Measurements from ENCODE around the gene PLPP3.

PLPP3 gene

DNA sequence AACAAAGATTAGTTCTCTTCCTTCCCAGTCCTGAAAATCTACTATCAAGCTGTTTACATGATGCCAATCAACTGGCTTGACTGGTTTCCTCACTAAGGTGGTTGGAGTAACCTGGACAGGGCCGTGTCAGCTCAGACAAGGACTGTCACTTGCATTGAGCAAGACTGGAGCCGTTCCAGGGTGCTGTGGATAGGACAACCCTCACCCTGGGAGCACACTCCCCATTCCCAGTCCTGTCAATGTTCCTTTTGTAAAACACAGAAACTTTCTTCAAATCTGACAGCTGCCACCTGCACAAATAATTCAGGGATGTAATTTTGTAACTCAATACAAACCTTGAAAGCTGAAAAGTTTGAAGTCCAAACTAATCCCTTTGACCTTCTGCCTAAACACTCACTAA is 31.4 kb downstream of the PLPP3 start:
- no peak for DNase-seq (ENCODE audit: low read depth in 2 of 2)

DNA sequence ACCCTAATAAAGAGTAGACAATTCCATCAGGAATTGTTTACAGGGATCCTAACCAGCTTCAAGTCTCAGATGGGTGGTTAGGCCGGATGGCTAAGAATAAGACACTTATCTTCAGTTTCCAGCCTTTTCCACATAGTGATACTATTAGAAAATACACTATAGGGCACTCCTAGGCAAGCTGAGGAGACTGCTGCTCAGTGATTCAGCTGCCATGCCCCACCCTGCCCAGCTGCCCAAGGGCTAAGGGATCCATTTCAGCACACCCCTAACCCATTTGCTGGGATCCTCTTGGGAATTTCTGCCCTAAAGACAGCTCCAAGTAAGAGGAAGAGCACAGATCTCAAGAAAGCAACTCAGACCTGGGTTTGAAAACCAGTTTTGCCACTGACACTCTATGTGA is 31.9 kb downstream of the PLPP3 start:
- DNase-seq (ENCODE audit: low read depth in 2 of 2): no peak

DNA sequence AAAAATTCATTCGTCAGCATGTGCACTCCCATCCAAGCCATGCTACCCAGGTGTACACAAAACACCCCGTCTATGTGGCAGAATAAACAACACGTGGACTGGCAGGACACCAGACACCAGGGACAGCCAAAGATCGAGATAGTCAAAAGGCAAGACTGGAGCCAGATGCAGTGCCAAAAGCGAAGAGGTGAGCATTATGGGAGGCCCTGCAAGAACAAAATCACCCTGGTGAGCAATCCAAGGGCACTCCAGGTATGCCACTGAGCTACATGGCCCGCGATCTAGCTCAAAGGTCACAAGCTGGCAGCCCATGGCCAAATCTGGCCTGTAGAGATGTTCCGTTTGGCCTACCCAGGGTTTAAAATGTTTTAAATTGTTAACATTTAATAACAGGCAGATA is 33.7 kb downstream of the PLPP3 start:
- DNase-seq (ENCODE audit: low read depth in 2 of 2): no peak

DNA sequence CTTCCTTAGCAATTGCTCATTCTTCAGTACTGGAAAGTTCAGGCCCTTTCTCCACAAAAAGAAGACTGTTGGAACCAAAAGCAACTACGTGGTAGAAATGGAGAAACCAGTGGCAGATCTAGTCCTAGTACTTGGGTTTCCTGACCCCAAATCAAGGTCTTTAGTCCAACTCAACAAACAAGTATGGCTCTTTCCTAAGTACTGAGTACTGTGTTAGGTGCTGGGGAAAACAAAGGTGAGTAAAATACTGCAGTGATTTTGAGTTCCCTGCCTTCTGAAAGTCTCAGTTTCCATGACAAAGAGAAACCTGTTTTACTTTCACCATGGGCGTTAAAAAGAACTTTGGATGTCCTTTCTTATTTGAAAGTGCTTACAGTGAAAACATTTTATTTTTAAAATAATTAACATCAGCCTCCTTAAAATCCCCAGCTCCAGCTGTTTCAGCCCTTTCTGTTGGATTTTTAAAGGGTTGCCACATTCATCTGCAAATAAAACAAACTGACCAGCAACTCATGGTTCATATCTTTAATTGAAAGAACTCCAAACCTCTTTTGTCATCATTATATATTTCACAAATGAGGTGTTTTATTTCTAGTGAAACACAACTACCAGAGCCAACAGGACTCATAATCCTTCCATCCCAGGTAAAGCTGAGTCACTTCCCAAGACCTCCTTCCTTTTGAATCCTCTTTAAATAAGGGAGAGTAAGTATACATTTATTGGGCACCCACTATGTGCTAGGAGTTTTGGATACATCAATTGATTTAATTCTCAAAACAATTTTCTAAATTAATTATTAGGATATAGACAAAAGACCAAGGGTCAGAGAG is 35.4 kb downstream of the PLPP3 start:
- no peak for DNase-seq (ENCODE audit: low read depth in 2 of 2)

DNA sequence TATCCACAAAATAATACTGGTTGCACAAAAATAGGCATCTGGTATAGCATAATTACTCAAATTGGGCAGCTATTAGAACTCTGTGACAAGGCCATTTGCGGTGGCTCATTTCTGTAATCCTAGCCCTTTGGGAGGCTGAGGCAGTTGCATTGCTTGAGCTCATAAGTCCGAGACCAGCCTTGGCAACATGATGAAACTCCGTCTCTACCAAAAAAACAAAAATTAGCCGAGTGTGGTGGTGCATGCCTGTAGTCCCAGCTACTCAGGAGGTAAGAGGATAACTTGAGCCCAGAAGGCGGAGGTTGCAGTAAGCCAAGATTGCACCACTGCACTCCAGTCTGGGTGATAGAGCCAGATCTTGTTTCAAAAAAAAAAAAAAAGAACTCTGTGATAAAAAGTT is 36.7 kb downstream of the PLPP3 start:
- no peak for DNase-seq (ENCODE audit: low read depth in 2 of 2)

DNA sequence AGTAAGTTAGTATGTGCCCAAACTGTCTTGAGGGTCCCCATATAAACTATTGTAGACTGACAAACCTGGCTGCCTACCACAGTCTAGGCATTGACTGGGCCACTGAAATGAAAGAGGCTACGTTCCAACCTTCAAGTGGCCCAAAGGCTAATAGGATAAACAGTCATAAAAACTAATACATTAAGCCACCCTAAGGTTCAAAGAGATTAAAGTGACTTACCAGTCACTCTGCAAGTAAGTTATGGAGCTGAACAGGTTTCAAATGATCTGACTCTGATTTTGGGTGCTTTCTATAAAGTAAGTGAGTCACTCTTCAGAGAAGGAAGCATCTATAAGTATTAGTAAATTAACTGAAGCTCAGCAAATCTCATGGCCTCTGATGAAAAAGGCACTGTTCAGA is 38.0 kb downstream of the PLPP3 start:
- DNase-seq (ENCODE audit: low read depth in 2 of 2): no peak

DNA sequence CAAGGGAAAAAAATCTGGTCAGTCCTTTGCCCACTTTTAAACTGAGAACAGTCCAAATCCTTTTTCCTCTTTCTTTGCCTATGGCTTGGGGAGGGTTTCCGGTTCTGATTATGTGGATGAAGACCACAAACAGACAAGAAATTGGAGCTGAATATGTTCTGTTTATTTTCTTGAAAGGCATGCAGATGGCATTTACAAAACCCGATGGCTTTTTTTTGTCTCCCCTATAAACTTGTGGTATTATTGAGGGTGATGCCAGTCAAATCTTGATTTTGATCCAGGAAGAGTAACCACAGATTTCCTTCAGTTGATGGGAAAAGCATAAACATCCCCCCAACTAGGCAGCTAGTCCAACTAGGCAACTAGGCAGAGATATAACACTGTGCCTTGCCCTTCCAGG is 38.9 kb downstream of the PLPP3 start:
- DNase-seq (ENCODE audit: low read depth in 2 of 2): no peak

DNA sequence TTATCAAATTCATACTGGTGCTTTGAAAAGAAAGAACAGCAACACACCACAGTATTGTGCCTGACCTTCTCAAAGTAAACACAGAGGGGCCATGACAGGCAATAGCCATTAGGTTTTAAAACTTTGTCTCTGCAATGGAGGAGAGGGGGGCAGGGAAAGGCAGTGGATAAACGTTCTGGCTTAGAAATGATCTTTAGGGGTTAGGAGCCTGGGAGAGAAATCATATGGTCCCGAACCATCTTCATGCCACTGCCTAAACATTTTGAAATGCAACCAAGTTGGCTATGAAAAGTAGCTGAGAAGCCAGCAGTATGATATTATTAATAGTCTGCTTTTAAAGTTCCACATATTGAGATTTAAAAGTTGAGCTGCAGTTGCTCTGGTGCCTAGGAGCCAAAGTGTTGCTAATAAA is 39.8 kb downstream of the PLPP3 start:
- no peak for DNase-seq (ENCODE audit: low read depth in 2 of 2)

DNA sequence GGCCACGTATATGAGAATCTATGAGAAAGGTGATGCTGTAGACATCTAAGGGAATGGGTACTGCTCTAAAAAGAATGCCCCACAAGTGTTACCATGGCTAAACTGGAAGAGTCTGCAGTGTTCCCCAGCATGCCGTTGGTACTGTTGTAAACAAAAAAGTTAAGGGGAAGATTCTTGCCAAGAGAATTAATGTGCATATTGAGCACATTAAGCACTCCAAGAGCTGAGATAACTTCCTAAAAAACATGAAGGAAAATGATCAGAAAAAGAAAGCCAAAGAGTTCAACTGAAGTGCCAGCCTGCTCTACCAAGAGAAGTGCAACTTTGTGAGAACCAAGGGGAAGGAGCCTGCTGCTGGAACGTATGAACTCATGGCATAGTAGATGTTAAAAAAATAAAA is 40.8 kb downstream of the PLPP3 start:
- no peak for DNase-seq (ENCODE audit: low read depth in 2 of 2)

DNA sequence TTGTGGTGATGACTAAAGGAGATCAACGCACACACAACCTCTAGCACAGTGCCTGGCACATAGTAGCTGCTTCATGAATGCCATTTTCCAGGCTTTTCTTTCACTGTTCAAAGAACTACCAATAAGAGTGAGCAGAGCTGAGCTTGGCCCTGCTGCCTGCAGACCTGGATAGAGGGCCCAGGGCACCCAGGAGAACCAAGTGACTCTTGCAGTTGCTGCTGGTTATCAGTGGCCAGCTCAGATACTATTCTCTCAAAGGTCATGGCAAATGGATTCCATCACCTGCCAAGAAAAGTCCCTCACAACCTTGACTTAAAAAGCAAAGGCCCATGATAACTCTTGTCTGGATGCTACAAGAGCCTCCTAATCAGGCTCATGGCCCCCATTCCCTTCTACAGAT is 41.7 kb downstream of the PLPP3 start:
- DNase-seq (ENCODE audit: low read depth in 2 of 2): no peak

DNA sequence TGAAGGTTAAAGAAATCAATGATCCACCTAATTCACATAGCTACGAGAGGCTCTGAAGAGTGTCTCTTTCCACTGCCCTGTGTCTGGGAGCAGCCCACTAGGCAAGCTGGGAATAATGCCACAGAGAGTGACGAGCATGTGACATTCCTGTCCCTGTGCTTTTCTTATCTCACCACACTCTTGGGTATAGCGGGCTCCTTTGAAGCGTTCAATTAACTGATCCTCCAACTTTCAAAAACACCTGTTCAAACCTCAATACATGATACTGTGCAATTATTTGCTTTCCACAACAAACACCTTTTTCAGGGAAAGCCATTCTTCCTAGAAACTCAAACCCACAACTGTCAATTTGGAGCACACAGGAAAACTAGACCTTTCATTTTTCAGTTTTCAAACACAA is 43.4 kb downstream of the PLPP3 start:
- DNase-seq (ENCODE audit: low read depth in 2 of 2): no peak

DNA sequence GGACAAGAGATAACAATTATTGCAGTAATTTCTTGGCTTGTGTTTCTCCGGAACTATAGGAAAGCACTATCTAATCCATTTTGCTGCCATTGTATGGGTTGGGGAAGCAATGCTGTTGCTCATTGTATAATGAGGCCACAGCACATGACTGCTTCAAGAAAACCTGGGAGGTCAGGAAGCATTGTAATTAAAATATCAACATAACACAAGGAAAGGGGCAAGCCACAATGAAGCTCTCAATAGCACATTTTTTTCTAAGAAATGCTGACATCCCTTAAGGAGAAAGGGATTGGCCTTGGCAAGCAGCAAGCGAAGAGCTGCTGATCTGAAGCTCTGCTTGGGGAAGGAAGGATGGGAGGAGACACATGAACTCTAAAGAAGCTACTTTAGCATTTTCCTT is 44.0 kb downstream of the PLPP3 start:
- no peak for DNase-seq (ENCODE audit: low read depth in 2 of 2)

DNA sequence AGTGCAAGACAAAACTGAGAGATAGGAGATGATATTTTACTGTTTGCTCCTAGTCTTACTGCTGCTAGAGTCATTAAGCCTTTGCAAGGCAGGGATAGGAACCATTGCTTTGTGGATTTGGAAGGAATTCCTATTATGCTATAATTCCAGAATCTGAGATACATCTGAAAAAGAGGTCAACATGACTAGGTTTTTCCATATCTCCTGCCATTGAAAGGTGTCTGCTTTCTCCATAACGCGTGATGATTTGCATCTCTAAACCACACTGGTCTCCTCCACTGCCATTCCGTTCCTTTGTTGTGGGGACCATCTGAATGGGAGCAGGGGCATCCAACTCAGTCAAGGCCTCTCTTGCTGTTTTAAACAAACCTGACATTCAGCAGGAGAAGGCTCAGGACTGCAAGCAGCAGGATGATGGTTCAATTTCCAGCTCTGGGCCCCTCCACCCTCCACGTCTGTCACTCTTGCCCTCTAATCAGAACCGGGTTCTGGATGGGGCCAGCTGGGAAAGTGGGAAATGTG is 45.2 kb downstream of the PLPP3 start:
- no peak for DNase-seq (ENCODE audit: low read depth in 2 of 2)

DNA sequence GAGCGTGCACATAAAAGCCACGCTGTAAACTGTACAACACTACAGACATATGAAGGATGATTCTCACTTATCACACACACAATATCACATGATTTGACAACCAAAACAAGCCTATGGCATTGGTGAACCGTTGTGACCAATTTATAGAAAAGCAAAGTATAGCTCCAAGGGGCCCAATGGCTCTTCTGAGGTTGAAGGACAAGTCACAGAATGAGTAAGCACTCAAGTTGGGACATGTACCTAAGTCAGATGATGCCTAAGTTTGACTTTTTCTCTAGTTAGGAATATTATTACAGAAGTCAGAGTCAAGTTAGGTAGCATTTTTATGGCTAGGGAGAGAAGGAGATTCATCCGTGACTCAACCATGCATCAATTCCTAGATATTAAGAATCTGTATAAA is 45.7 kb downstream of the PLPP3 start:
- DNase-seq (ENCODE audit: low read depth in 2 of 2): no peak

DNA sequence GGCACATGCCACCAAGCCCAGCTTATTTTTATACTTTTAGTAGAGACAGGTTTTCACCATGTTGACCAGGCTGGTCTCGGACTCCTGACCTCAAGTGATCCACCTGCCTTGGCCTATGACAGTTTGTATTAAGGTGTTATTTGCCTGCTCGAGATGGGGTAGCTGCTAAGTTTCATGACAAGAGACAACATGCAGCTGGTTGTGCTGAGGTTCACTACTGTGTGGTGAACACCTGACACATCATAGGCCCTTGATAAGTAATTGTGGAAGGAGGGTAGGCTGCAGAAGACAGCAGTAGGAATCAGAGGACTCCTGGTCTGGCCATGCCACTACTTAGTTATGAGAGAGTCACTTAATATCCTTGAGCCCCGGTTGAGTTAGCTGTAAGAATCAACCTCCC is 46.2 kb downstream of the PLPP3 start:
- DNase-seq (ENCODE audit: low read depth in 2 of 2): no peak

DNA sequence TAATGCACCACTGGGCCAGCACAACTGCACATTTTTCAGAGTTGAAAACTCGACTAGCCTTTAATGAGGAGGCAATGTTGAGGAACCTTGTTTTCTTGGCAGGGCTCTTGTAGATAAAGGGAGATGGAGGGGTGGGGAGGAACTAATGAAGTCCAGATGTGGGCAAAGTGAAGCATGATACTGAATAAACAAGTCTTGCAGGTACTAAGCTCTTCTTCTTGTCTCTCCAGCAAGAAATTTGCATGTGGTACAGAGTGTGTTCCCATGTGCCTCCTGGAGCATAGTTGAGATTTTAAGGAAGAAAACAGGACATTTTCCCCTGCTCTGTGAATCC is 47.0 kb downstream of the PLPP3 start:
- peak; percentile 42 to 49 for DNase-seq (ENCODE audit: low read depth in 2 of 2)

DNA sequence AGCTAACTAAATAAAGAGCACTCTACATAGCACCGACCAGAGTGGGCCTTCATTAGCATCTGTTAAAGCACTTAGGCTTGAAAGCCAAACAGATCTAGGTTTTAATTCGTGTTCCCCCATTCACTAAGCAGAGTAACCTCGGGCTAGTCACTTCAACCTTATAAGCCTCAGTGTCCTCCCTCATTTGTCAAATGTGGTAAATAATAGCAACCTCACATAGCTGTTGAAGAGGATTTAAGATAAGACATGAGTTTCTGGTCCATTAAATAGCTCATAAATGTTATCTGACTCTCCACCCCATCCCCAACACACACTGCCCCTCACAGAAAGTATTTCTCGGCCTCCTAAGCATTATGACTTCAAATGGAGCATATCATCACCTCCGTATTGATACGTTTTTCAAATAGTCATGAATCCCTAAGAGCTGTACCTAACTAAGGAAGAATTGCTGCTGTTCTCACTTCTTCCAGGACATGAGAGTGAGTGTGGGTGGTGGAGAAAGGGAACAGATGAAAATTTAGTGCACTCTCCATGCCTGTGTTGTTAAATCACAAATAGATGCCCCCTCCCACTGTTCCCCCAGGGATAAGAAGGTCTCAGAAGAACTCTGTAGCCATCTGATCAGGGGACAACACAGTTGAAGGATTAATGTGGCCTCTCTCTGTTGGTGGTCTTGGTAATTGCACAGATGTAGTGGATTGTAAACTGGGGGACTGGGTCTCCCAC is 47.6 kb downstream of the PLPP3 start:
- no peak for DNase-seq (ENCODE audit: low read depth in 2 of 2)

DNA sequence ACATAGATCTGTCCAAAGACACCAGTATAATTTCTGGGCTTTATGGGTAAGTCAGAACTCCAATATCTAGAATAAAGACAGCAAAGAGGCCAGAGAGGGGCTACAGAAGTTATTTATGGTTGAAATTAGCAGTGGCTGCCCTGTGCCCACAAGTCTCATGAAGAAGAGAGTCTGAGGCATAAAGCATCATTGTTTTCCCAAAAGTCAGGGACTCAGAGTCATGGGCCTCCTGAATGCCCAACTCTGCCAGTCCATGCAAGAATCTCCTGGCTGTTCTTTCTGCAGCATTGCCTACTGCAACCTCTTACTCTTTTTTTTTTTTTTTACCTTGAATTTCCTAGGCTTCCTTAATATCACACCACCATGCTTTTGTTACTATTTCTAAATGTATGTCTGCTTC is 49.6 kb downstream of the PLPP3 start:
- DNase-seq (ENCODE audit: low read depth in 2 of 2): no peak

DNA sequence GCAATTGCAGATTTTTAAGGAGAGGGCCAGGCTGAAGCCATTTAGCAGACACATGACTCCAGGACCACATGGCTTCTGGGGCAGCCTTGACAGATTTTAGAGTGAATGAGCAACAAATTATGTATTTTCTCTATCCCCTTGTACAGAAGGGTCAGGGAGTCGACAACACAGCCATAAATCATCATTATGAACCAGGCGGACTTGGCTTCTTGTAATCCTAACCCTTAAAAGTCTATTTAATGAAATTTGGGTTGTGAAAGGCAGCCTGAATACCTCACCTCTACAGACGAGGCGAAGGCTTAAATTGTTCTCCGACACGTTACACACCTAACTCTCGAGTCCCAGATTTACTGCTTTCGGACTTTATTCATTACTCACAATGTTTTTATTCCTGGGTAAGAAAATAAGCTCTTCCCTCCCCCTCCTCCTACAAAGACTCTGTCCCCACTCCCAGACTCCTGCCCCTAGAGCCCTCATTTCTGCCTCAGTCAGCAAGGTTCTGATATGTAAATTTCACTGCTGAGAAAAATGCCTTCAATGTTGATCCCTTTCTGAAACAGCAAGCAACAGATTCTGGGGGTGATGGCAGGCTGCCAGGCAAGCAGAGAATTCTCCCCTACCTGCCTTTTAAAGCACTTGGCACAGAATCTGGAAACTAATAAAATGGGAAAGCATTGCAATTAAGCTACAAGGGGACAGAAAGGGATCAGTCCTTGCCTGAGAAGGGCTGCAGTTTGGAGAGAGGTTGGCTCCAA is 51.6 kb downstream of the PLPP3 start:
- no peak for DNase-seq (ENCODE audit: low read depth in 2 of 2)

DNA sequence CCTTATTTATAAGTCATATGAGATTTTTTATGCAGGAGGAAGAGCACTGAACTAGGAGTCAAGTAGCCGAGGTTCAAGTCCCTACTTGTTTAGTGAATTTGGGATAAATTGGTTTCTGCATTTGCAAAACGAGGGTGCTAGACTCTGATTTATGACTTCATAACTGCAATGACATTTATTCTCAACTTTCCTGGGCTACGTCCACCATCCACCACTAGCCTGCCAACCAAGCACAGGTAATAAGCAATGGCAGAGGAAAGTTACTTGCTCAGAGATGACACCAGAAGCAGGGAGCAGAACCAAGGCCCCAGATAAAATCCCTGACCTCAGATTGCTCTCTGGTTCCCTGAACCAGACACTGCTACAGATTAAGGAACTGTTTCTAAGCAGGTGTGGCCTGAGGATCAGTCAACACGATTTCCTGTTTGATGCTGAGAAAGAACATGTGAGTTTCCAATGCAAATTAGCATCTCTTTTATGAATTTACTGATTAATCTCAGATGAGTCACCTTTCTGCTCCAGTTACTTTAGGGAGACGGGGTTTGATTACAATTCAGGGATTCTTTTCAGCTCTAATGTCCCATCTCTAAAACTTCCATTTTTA is 52.7 kb downstream of the PLPP3 start:
- no peak for DNase-seq (ENCODE audit: low read depth in 2 of 2)

DNA sequence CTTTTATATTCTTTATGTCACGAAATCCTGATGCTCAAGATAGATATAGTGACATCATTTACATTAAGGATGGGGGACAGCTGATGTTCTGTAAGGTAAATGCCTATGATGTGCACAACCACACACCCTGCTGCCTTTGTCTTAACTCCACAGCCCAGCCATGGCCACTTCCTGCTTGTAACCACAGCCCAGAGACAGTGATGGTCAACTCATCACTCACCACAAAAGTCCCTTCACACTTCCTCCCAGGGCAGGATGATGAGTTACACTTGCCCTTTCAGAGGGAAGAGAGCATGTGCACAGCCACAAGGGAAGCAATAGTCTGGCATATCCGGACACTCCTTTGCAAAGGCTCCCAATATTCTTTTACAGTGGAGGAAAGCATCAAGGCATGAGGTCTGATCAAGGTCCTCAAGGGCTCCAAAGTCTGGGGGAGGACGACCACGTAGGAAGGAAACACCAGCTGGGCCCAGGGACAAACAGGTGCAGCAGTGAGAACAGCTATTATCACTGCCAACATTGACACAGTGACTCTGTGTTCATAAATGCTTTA is 53.8 kb downstream of the PLPP3 start:
- no peak for DNase-seq (ENCODE audit: low read depth in 2 of 2)

DNA sequence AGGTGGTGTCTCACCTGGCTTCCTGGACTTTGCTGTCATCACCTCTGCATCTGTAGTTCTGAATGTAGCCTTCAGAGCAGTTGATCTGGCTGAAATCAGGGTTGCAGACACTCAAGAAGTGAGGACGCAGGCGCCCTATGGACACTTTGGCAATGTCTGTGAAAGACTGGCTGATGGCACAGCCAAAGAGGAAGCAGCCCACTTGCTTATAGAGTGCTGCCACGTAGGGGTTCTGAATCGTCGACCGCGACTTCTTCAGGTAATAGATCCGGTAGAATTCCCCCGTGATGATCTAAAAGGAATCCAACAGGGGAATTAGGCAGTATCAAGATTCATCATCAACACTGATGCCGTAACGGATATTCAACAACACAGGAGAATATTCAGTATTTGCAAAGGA is 55.1 kb downstream of the PLPP3 start:
- DNase-seq (ENCODE audit: low read depth in 2 of 2): no peak
